T-helper 1 cell (primary cell): ENCODE data around the gene LRRFIP1.

ENCODE experiments used
- DNase-seq, 5 donors: peaks; one replicate each; pipeline ENCODE4 v3.0.0-alpha.2; 2012 to 2020

Gene LRRFIP1

DNA sequence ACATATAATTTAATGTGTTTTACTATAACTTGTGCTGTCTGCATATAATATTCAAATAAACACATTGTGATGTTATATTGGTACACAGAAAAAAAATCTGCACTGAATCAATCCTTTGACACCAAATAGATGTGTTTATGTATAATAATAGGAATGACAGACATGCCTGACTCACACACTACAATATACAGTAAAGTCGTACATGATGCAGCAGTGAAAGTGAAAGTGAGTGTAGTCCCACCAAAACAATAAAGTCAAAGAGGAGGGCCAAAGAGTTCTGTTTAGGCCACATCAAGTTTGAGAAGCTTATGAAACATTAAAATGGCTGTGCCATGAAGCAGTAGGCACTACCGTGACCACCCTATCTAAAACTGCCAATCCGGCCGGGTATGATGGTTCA, 163.0 kb downstream of the LRRFIP1 start:
- no peak for DNase-seq

GRCh38 chr2:237791977-237792727, 164.8 kb downstream of the LRRFIP1 start:
- DNase-seq, result no peak

GRCh38 chr2:237797253-237797652, 169.9 kb downstream of the LRRFIP1 start:
- no peak for DNase-seq

- DNase-seq, result no peak
These were observed 171.1 kb downstream of the LRRFIP1 start, which contains the start of gene RBM44 for GRCh38 chr2:237798236-237799059. RBM44 (plus strand) TSS chr2:237798779; CDS start chr2:237813610, 14,831 bp downstream.

- DNase-seq, result no peak
These were observed 171.7 kb downstream of the LRRFIP1 start for GRCh38 chr2:237799060-237799428.

DNA sequence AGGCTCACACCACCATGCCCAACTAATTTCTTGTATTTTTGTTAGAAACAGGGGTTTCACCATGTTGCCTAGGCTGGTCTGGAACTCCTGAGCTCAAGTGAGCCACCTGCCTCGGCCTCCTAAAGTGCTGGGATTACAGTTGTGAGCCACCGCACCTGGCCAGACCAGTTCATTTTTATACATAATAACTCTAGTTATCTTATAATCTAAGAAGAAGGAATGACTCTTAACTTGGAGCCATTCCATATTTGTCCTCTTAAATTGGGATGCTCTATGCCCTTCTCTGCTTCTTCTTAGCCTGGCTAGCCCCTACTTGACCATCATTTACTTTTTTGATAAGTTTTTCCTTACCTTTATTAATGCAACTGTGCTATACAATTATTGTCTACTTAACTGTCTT, 174.1 kb downstream of the LRRFIP1 start:
- DNase-seq, result no peak

- no peak for DNase-seq
These were observed 178.9 kb downstream of the LRRFIP1 start for GRCh38 chr2:237806334-237806733.

GRCh38 chr2:237815637-237816036, 188.2 kb downstream of the LRRFIP1 start:
- peak in 1 of 5 donors; percentile 33 for DNase-seq

GRCh38 chr2:237816531-237816930, 189.1 kb downstream of the LRRFIP1 start:
- DNase-seq, result no peak

DNA sequence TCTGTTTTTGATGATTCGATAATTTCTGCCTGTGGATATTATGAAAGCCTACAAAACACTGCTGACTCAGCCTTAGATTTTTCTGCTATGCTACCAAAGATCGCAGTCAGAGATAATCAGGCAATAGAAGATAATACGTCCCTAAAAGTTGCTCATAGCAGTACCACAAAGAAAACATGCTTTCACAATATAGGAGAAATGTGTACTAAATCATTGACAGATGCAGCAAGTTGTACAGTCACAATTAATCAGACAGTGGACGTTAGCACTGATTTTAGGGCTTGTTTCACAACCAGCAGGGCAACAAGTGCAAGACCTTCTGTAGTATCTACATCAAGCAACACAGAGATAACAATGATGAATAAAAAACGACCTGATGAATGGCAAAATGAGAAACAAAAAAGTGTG, 190.7 kb downstream of the LRRFIP1 start:
- peak in 1 of 5 donors; percentile 38 for DNase-seq

DNA sequence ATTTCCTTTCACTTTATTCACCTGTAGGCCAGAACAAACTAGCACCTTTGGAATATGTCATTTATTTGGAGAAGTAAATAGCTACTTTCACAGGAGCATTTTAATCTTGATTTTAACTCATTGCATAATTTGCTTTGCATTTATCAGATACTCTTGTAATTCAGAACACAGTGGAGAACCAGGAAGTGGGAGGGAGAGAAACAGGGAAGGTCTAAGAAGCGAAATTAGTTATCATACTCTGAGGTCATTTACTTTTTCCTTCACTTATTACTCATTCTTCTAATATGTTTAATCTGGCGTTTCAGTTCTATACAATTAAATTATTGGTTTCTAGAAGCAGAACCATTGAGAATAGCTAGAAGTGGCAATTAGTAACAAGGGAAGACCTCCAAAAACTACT, 191.8 kb downstream of the LRRFIP1 start:
- no peak for DNase-seq

GRCh38 chr2:237820421-237820820, 193.0 kb downstream of the LRRFIP1 start:
- DNase-seq, result no peak

- DNase-seq, result no peak
These were observed 196.2 kb downstream of the LRRFIP1 start for GRCh38 chr2:237823544-237823943.

DNA sequence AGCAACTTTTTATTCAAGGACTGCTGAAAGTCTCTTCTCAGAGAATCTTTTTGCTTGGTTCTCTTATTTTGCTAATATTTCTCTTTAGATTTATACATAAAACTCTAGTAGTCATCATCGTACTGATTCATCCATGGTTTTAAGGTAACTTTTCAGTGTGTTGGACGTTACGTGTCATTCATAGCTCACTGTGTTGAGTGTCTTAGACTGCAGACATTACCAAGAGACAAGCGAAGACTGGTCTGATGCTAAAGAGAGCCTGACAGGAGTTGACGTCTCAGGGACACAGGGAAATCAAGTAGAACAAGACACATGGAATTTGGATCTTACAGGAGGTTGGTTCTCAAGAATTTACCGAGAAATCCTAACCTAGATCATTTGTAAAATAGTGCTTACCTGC, 196.7 kb downstream of the LRRFIP1 start:
- DNase-seq, result no peak

DNA sequence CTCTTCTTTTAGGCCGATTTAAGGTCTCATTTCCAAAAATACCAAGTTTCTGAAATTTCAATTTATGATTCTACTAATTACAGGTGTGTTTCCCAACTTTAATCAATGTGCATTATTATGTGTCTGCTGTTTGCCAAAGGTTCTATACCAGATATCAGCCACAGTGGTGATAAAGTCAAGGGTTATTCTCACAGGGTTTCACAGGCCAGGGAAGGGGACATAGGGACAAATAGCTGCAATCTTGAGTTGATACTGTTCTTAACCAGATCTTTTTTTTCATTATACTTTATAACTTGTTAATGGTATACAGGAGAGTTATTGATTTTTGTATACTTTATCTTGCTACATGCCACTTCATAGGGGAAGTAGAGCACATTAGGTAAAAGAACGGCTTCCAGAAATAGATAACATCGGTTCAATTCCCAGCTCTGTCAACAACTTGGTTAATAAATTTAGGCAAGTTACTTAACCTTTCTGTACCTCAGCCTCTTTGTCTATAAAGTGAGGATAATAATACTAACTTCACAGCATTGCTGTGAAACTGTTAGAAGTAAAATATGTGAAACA, 200.1 kb downstream of the LRRFIP1 start:
- DNase-seq, result no peak
